Measurements from ENCODE around the gene SAMSN1.

- no peak for TF ChIP-seq CTCF (optimal IDR thresholded peaks at IDR 0.05 in 1 of 3, IDR thresholded peaks at IDR 0.05 in 1 of 3, conservative IDR thresholded peaks at IDR 0.05 in 1 of 3; ENCODE audit: extremely low read depth in 1 of 3, insufficient read depth in 2 of 3, low read length in 3 of 3)
- no peak for TF ChIP-seq EZH2 (IDR thresholded peaks at IDR 0.05; ENCODE audit: low read length)
Measured at GRCh38 chr21:14527696-14528652, 18.1 kb downstream of the SAMSN1 start.

Measured in keratinocyte (primary cell).